Erythroblast (primary cell): ENCODE measurements around the gene TET1.

Source experiments
- GATA1 ChIP-seq: IDR thresholded peaks from 2 replicates; pipeline ENCODE4 v1.6.1; 2011; ENCODE audit warnings: low read depth, mild to moderate bottlenecking, control low read depth, low read length, moderate library complexity
- POLR2A ChIP-seq: IDR thresholded peaks from 2 replicates; pipeline ENCODE4 v1.6.1; 2011; ENCODE audit warnings: mild to moderate bottlenecking, low read length

- TF ChIP-seq POLR2A (no peak), GATA1 (no peak)
These were observed 35.4 kb downstream of the TET1 start for GRCh38 chr10:68595513-68595912.
